ENCODE results near the gene GREB1.

The GREB1 gene

DNA sequence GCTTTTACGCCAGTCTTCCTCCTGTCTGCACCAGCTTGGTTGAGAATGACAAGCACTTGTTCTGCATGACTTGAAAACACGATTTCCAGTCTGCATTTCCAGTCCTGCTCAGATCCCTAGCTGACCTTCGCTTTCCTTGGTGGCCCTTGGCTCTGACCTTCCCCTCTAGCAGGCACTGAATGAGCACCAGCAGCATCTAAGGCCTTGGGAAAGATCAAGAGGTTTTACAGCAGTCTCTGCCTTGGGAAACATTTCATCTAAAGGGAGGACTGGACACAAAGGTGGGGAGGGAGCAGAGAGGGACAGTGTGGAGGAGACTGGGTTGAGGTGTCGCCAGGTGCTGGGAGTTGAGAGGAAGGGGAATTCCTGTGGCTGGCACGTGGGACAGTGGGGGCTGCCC lies 105.7 kb downstream of the GREB1 start:
- TF ChIP-seq, protein P1, sequence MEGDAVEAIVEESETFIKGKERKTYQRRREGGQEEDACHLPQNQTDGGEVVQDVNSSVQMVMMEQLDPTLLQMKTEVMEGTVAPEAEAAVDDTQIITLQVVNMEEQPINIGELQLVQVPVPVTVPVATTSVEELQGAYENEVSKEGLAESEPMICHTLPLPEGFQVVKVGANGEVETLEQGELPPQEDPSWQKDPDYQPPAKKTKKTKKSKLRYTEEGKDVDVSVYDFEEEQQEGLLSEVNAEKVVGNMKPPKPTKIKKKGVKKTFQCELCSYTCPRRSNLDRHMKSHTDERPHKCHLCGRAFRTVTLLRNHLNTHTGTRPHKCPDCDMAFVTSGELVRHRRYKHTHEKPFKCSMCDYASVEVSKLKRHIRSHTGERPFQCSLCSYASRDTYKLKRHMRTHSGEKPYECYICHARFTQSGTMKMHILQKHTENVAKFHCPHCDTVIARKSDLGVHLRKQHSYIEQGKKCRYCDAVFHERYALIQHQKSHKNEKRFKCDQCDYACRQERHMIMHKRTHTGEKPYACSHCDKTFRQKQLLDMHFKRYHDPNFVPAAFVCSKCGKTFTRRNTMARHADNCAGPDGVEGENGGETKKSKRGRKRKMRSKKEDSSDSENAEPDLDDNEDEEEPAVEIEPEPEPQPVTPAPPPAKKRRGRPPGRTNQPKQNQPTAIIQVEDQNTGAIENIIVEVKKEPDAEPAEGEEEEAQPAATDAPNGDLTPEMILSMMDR (IDR thresholded peaks at IDR 0.05; ENCODE audit: low read depth, low read length): no peak
- no peak for DNase-seq (ENCODE audit: extremely low read depth, low read depth)

DNA sequence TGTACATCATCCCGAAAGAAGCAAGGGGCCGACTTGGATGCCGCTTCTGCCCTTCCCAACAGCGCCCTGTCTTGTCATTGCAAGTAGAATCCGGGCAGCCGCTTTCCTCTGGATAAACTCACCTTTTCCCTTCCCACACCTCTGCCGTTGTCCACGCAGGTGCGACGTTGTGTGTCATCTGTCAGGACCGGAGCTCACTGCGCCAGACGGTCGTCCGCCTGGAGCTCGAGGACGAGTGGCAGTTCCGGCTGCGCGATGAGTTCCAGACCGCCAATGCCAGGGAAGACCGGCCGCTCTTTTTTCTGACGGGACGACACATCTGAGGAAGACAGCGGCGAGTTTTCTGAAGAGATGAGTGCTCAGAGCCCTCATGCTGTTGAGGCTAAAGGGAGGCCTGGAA lies 106.3 kb downstream of the GREB1 start:
- TF ChIP-seq, protein P1 (IDR thresholded peaks at IDR 0.05; ENCODE audit: low read depth, low read length): no peak
- DNase-seq (ENCODE audit: extremely low read depth, low read depth): no peak

DNA sequence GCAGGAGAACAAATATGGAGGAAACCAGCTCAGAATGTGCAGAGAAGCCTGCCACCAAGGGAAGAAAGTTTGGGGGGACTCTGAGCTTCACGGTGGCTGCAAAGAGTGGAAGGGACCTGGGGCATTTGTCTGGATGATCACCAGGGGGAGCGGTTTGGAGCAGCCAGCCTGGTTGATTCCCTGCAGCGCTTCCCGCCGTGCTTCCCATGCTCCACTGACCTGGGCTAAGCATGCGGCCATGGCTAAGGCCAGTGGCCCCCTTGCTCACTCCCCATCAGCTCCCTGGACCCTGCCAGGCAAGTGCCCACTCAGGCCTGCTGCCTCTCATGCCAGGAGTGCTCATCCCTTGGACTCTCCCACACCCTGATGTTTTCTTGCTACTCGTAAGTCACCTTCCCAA lies 109.1 kb downstream of the GREB1 start:
- DNase-seq (ENCODE audit: extremely low read depth, low read depth): no peak
- TF ChIP-seq, protein P1 (IDR thresholded peaks at IDR 0.05; ENCODE audit: low read depth, low read length): no peak

DNA sequence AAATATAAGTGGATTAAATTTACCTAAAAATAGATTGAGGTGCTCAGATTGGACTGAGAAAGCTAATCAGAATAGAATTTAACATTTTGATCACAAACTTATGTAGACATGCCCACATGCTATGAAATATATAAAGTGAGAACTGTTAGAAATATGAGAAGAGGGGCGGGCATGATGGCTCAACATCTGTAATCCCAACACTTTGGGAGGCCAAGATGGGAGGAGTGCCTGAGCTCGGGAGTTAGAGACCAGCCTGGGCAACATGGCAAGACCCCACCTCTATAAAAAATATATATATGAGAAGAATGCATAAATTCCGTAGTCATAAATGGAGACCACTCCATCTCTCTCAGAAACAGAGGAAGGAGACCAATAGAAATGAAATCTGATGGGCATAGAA lies 110.4 kb downstream of the GREB1 start:
- TF ChIP-seq, protein P1 (IDR thresholded peaks at IDR 0.05; ENCODE audit: low read depth, low read length): no peak
- no peak for DNase-seq (ENCODE audit: extremely low read depth, low read depth)

DNA sequence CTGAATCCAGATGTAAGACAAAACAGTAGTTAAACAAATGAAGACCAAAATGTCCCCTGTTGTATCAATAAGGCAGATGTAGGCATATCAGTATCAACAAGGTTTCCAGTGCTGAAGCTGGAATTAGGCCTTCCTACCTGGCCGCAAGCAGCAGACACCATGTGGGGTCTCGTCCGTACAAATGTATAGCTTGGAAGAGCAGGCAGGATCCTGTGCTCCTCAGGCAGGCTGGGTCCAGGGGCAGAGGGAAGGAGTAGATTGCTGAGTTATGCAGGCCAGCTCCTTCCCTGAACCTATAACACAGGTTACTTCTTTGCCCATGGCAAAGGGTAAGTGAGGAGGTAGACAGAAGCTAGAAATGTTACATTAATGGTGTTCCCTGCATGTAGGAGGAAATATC lies 112.7 kb downstream of the GREB1 start:
- no peak for DNase-seq (ENCODE audit: extremely low read depth, low read depth)
- TF ChIP-seq, protein P1 (IDR thresholded peaks at IDR 0.05; ENCODE audit: low read depth, low read length): no peak

DNA sequence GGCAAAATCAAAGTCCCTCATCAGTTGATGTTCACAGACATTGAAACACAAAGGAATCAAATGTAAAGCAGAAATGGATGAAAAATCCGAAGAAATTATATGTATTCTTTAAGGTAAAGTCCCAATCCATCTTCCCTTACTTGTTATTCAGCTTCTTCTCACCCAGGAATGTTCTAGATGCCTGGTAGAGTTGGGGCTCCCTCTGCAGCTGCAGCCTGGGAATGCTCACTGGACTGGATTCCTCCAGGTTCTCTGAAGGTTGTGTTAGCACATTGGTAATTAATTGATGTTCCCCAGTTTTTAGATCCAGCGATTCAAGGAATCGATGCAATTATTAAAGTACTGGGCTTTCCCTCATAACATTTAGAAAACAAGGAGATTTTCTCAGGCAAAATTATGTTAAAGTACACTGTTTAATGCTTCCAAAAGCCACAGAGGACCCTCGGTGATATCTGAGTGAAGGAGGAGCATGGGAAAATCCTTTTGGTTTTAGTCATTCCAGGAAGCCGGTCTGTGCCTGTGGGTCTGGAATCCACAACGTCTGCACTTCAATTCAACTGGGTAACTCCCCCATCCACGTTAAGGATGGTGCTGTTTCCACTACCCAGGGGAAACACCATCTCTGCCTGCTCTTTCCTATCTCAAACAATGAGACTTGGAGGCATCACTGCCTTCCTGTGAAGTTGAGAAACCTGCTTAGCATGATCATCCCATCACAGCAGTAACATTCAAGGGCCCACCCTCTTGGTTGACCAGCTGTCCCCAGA lies 114.2 kb downstream of the GREB1 start:
- TF ChIP-seq, protein P1 (IDR thresholded peaks at IDR 0.05; ENCODE audit: low read depth, low read length): peak; percentile 15; the same call in 1 of the 2 replicates
- DNase-seq (ENCODE audit: extremely low read depth, low read depth): no peak

DNA sequence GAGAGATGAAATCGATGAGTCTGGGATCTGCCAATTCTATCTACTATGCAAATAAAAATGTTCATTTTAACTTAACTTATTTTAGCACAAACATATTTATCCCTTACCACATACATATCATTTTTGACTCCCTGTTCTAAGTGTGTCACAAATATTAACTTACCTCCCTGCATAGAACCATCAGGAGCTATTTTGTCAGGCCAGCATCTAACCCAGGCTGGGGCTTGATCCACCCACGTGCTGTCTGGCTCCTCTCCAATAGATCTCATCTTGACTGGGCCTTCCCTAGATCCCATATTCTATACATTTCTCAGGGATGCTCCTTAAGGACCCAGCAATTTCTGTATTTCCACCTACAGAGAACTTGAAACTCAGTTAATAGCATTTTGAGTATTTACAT lies 115.2 kb downstream of the GREB1 start:
- TF ChIP-seq, protein P1 (IDR thresholded peaks at IDR 0.05; ENCODE audit: low read depth, low read length): no peak
- no peak for DNase-seq (ENCODE audit: extremely low read depth, low read depth)
